ENCODE data around the gene LTB4R. TPM values are rescaled to one million over a fixed set of nuclear protein-coding genes. Genes with fewer than 3 reads are reported as not detected.

Gene LTB4R
- total RNA-seq, 1 donor from 2014 or later: 8.8 TPM

- DNase-seq: no peak
These were observed 10.8 kb upstream of the LTB4R start for GRCh38 chr14:24300326-24300980.

- no peak for DNase-seq
These were observed 7.3 kb upstream of the LTB4R start for GRCh38 chr14:24304019-24304387.

- DNase-seq: no peak
These were observed 4.1 kb upstream of the LTB4R start for GRCh38 chr14:24307156-24307574.

- peak; percentile 80 for DNase-seq
These were observed 3.5 kb upstream of the LTB4R start, which contains the start of gene CIDEB for GRCh38 chr14:24307575-24308341. TSS of gene CIDEB (minus strand) at chr14:24307977. CDS start at chr14:24307858, 119 bp downstream.

- DNase-seq: no peak
These were observed 2.8 kb upstream of the LTB4R start for GRCh38 chr14:24308342-24309124.

GRCh38 chr14:24309538-24310264 lies 1.6 kb upstream of the LTB4R start, which contains the start of gene LTB4R2:
TSS of gene LTB4R2 (plus strand) at chr14:24310140. CDS start at chr14:24310665, 525 bp downstream.
- DNase-seq: peak; percentile 40

GRCh38 chr14:24310265-24310645 lies 1.0 kb upstream of the LTB4R start:
- DNase-seq: peak; percentile 21

- no peak for DNase-seq
These were observed 724 bp downstream of the LTB4R start for GRCh38 chr14:24311837-24312615.

- DNase-seq: no peak
These were observed 1.6 kb downstream of the LTB4R start for GRCh38 chr14:24312736-24313507.

- DNase-seq: no peak
These were observed 2.6 kb downstream of the LTB4R start for GRCh38 chr14:24313913-24314312.

- DNase-seq: no peak
These were observed 3.3 kb downstream of the LTB4R start for GRCh38 chr14:24314377-24315193.

GRCh38 chr14:24315243-24315806 lies 4.0 kb downstream of the LTB4R start:
- DNase-seq: no peak

- peak; percentile 20 for DNase-seq
These were observed 4.7 kb downstream of the LTB4R start for GRCh38 chr14:24315807-24316596.

- no peak for DNase-seq
These were observed 5.3 kb downstream of the LTB4R start for GRCh38 chr14:24316597-24316950.

GRCh38 chr14:24317141-24317928 lies 6.0 kb downstream of the LTB4R start:
- DNase-seq: no peak

GRCh38 chr14:24321212-24321975 lies 10.1 kb downstream of the LTB4R start:
- no peak for DNase-seq

GRCh38 chr14:24322672-24323071 lies 11.4 kb downstream of the LTB4R start:
- DNase-seq: no peak
